Jurkat, Clone E6-1 (cell line): ENCODE data around the gene CA5A.

Experiments
- DNase-seq: peaks from one replicate; pipeline ENCODE4 v3.0.0-alpha.2; 2011; ENCODE audit warnings: low read depth, low spot score
- H3K4me3 ChIP-seq: 2 replicates; pipeline ENCODE4 v1.5.1; 2011; ENCODE audit warnings: mild to moderate bottlenecking, low read length, control low read depth, moderate library complexity

CA5A gene

GRCh38 chr16:87965417-87965816 lies 29.1 kb upstream of the CA5A start:
- H3K4me3 ChIP-seq = no peak overlapping the region
- no peak for DNase-seq

- no peak for DNase-seq
These were observed 27.8 kb upstream of the CA5A start for GRCh38 chr16:87964049-87964659.

GRCh38 chr16:87963400-87963799 lies 27.1 kb upstream of the CA5A start:
- DNase-seq = peak; percentile 32

More at GRCh38 chr16:87964049-87964659, 27.8 kb upstream of the CA5A start:
- no peak overlapping the region for H3K4me3 ChIP-seq

GRCh38 chr16:87961623-87962022 lies 25.3 kb upstream of the CA5A start:
- no peak overlapping the region for H3K4me3 ChIP-seq
- DNase-seq = no peak

More at GRCh38 chr16:87963400-87963799, 27.1 kb upstream of the CA5A start:
- H3K4me3 ChIP-seq = no peak overlapping the region

GRCh38 chr16:87960852-87961251 lies 24.5 kb upstream of the CA5A start:
- H3K4me3 ChIP-seq = no peak overlapping the region
- DNase-seq = no peak

GRCh38 chr16:87960296-87960695 lies 24.0 kb upstream of the CA5A start:
- DNase-seq = no peak
- no peak overlapping the region for H3K4me3 ChIP-seq

DNA sequence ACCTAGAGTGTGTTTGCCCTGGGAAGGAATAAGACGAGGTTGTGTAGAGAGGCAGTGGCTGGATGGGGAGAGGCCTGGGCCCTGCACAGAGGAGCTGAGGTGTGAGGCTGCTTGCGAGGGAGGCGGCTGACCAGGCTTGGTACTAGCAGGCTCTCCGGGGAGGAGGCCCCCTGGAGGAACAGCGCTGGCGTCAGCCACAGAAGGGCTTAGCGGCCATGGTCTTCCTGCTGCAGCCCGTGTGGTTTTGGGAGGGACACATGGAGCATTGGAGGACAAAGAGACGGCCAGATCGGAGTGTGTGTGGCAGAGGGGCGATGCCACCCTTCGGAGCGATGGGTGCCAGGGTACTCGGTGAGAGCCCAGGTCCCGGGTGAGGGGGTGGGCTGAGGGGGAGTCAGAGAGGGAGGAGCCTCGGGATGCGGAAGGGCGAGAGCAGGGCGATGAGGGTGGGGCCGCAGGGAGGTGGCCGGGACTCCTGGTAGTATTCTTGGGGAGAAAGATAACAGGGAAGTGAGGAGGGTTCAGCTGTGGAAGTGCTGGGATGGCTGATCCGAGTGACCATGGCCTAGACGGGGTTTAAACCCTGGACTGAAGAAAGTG lies 23.2 kb upstream of the CA5A start:
- H3K4me3 ChIP-seq = no peak overlapping the region
- no peak for DNase-seq

GRCh38 chr16:87958632-87959031 lies 22.3 kb upstream of the CA5A start:
- H3K4me3 ChIP-seq = no peak overlapping the region
- DNase-seq = no peak

- H3K4me3 ChIP-seq = no peak overlapping the region
- DNase-seq = no peak
These were observed 21.2 kb upstream of the CA5A start for GRCh38 chr16:87957296-87958094.

GRCh38 chr16:87956365-87957231 lies 20.3 kb upstream of the CA5A start:
- peak overlapping the region; percentile 38 for H3K4me3 ChIP-seq
- peak; percentile 78 for DNase-seq

DNA sequence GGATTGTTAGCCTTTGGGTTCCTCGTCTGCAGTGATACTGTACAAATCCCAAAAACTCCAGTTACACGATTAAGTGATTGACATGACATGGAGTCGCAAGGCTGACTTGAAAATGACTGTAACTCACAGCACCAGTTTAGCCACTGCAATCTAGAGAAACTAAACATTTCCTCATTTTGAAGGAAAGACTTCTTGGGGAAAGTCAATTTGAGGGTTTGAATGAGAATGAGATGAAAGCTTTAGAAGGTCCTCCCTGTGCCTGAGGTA lies 19.7 kb upstream of the CA5A start:
- no peak for DNase-seq
- H3K4me3 ChIP-seq = peak overlapping the region; percentile 38

DNA sequence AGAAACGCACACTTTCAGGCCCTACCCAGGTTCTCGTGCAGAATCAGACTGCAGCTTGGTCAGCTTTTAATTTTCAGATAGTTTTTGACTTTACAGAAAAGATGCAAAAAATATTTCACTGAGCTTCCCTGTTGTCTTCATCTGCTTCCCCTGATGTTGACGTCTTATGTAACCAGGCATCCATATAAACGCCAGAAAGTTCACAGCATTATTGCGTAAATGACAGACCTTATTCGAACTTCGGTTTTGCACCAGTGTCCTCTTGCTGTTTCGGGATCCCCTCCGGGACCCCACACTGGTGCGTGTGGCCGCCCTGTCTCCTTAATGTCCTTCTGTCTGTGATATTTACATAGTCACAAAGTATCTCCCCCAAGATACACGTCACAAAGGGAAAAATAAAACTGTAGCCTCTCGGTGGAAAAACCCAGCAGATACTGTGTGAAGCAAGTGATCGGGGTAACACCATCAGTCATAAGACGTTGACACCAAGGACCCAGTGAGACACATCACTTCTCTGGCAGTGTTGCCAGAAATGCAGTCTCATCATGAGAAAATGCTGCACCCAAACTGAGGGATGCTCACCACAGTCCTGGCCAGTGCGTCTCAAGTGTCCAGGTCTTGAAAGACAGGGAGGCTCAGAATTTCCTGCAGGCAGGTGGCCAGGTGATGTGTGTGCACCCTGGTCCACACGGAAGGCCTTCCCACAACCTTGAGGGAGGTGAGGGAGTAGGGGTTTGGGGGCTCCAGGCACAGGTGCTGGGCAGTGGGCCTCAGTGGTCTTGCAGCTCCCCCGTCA lies 19.2 kb upstream of the CA5A start:
- DNase-seq = no peak
- H3K4me3 ChIP-seq = no peak overlapping the region

- H3K4me3 ChIP-seq = no peak overlapping the region
- no peak for DNase-seq
These were observed 18.5 kb upstream of the CA5A start for GRCh38 chr16:87954826-87955225.

DNA sequence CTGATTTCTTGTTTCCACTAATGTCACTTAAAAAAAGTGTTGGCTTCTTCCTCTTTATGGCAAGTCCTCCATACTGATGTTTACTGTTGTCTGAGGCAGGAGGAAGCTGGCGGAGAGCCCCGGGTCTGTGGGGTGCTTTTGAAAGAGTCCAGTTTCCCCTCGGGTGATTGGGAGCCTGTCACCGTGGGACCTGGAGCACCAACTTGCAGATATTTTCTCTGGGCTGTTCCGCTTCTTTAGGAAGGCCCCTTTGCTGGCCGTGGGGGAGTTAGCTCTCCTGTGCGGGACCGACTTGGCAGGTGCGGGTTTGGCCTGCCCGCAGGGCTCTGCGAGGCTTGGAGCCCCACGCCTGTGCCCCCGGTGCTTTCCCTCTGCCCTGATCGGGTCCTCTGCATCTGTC lies 18.0 kb upstream of the CA5A start:
- H3K4me3 ChIP-seq = no peak overlapping the region
- DNase-seq = no peak

DNA sequence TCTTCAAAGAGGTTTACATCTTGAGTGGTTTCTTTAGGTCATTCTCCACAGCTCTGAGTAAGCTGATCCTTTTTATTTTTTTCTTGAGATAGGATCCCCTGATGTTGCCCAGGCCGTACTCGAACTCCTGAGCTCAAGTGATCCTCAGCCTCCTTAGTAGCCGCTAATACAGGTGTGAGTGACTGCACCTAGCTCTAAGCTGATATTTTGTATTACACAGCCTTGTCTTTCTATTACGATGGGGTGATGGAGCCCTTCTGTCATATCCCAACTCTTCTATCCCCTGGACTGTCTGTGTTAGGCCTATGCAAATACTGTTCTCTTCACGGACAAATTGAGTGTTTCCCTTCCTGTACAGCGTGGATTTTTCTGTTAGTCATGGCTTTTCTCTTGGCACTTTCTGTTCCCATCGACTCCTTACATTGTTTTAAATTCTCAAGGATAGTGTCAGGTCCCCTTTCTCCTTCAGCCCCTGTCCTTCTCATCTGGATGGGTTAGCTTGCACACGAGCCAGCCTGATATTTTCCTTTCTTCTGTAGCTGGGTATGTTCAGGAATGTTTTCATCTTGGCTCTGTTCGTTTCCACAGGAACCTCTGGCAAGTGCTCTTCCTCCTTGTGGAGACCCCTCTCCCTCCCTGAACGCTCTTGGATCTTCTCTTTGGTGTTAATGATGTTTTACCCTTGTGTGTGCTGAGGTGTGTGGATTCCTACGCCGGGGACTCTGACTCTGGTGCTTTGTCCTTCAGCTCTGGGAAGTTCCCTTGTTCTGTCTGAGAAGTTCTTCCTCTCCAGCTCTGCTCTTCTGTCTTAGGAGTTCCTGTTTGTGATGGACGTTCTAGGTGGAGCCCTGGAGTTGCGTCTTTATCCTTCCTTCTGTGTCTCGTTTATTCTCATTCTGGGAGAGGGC lies 17.2 kb upstream of the CA5A start:
- H3K4me3 ChIP-seq = no peak overlapping the region
- no peak for DNase-seq

DNA sequence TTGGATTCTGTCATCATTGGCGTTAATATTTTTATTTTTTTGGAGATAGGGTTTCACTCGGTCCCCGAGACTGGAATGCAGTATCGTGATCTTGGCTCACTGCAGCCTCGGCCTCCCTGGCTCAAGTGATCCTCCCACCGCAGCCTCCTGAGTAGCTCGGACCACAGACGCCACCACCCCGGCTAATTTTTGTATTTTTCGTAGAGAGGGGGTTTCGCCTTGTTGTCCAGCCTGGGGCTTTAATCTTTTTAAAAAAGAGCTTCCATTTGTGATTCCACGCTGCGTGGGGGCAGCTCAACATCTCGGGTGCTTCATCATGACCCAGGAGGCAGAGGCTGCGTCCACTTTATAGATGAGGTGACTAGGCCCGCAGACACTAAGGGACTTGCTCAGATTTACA lies 16.4 kb upstream of the CA5A start:
- H3K4me3 ChIP-seq = peak overlapping the region; percentile 94
- DNase-seq = no peak

DNA sequence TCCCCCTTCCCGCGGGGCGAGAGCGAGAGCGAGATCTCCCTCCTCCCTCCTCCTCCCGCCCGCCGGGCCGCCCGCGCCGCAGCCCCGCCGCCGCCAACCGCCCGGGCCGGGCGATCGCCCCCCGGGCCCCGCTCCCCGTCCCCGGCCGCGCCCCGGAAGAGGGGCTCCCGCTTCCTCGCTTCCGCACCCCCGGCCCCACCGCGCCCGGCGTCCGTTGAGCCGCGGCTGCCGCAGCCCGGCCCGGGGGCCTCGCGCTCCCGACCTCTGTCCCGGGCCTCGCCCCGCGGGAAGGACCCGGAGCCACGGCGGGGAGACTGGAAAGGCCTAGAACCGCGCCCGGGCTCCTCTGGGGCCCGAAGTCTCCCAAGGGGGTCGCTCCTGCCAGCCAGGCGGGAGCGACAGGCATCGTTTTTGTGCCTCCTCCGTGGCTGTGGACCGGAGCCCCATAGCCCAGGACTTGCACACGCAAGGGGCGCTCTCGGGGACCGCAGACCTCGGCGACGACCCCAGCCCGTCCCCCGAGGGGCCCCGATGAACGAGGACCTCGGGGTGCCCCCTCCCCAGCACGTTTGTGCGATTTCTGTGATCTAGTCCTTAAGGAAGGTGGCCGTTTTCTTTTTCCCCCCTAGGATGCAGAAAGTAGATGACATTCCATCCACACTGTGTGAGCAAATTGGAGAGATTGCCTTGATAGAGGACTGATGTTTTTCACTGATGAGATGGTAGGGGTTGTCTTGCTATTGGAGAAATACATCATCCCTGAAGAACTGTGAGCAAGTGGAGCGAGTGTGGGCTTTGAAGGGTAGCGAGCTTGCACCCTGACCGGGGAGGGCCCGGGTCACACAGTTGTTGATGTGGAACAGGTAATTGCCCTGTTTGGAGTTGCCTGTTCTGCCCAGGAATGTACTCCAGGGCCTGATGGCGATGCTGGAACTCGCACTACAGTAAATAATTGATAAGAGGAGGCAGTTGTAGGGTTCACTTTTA lies 15.5 kb upstream of the CA5A start:
- peak overlapping the region; percentile 94 for H3K4me3 ChIP-seq
- DNase-seq = no peak
